H1 (cell line): ENCODE results near the gene TEKT1. TPM values are rescaled to one million over a fixed set of nuclear protein-coding genes. Genes with fewer than 3 reads are reported as not detected.

Experiments used
- CTCF ChIA-PET: fragments of 300-600 bp; sonication (Branson Sonifier 250); formaldehyde crosslinking; loops from one replicate; lab custom pipeline; 2021; ENCODE audit not compliant: partially characterized antibody; lab: Charles Lee
- POLR2A ChIA-PET: fragments of 300-600 bp; sonication (Branson Sonifier 250); formaldehyde crosslinking; loops from one replicate; lab custom pipeline; 2021; ENCODE audit warnings: inconsistent platforms; ENCODE audit not compliant: partially characterized antibody; lab: Charles Lee
- DNase-seq, 2 experiments: peaks; one replicate each; pipeline versions ENCODE4 v3.0.0 to v3.0.0-alpha.2; 2010 to 2022; ENCODE audit warnings: low spot score in 2 of 2, low read depth in 1 of 2, mixed read lengths in 1 of 2
- FAIRE-seq: peaks from 2 replicates; lab custom pipeline; 2011; peaks lifted over from hg19 to GRCh38; lab: Jason Lieb, UNC
- H2AFZ ChIP-seq: 2 replicates; pipeline ENCODE4 v1.8.1; 2012; ENCODE audit warnings: low read length, inconsistent platforms
- H2AK5ac ChIP-seq: 2 replicates; pipeline ENCODE4 v1.6.1; 2013; ENCODE audit warnings: low read depth, low read length
- H2BK120ac ChIP-seq: replicated peaks from 2 replicates; pipeline ENCODE3; 2013; ENCODE audit warnings: low read depth, low read length, inconsistent platforms
- H2BK12ac ChIP-seq: 2 replicates; pipeline ENCODE4 v1.6.1; 2013; ENCODE audit warnings: low read depth, low read length
- H2BK15ac ChIP-seq: 2 replicates; pipeline ENCODE4 v1.6.1; 2013; ENCODE audit warnings: low read length
- H2BK20ac ChIP-seq: 2 replicates; pipeline ENCODE4 v1.6.1; 2013; ENCODE audit warnings: low read length
- H2BK5ac ChIP-seq: 2 replicates; pipeline ENCODE4 v1.6.1; 2013; ENCODE audit warnings: low read depth, low read length
- H3K14ac ChIP-seq: 2 replicates; pipeline ENCODE4 v1.6.1; 2013; ENCODE audit warnings: inconsistent platforms; ENCODE audit not compliant: insufficient read length
- H3K18ac ChIP-seq: 2 replicates; pipeline ENCODE4 v1.6.1; 2013; ENCODE audit warnings: low read length; ENCODE audit errors: extremely low read depth
- H3K23ac ChIP-seq: 2 replicates; pipeline ENCODE4 v1.6.1; 2013; ENCODE audit warnings: inconsistent platforms; ENCODE audit not compliant: insufficient read length
- H3K23me2 ChIP-seq: 2 replicates; pipeline ENCODE4 v1.6.1; 2013; ENCODE audit warnings: low read depth, low read length
- H3K27ac ChIP-seq: 2 replicates; pipeline ENCODE4 v1.6.1; 2011; ENCODE audit warnings: low read depth, low read length, inconsistent platforms
- H3K27me3 ChIP-seq, 4 experiments: replicated peaks in 1 of 4; 1 replicate in 1 of 4; 2 replicates in 3 of 4; pipeline versions ENCODE4 v1.6.1 to v1.8.1; 2011 to 2013; ENCODE audit warnings: low read length in 3 of 4, mild to moderate bottlenecking in 3 of 4, inconsistent platforms in 2 of 4, mixed read lengths in 2 of 4, moderate library complexity in 1 of 4; ENCODE audit not compliant: control insufficient read depth in 3 of 4, insufficient read depth in 3 of 4; ENCODE audit errors: extremely low read depth in 1 of 4
- H3K36me3 ChIP-seq, 4 experiments: 2 replicates each; pipeline versions ENCODE4 v1.6.1 to v1.8.1; 2011 to 2013; ENCODE audit warnings: mild to moderate bottlenecking in 4 of 4, low read length in 3 of 4, moderate library complexity in 2 of 4, control low read depth in 1 of 4, inconsistent platforms in 1 of 4; ENCODE audit not compliant: insufficient read depth in 4 of 4, control insufficient read depth in 2 of 4
- H3K4ac ChIP-seq: replicated peaks from 2 replicates; pipeline ENCODE3; 2013; ENCODE audit warnings: low read length, low read depth, mixed read lengths, inconsistent platforms; ENCODE audit not compliant: insufficient read length
- H3K4me1 ChIP-seq, 4 experiments: replicated peaks in 1 of 4; 1 replicate in 1 of 4; 2 replicates in 3 of 4; pipeline versions ENCODE4 v1.6.1 to v1.8.1; 2011 to 2013; ENCODE audit warnings: low read length in 3 of 4, inconsistent platforms in 2 of 4, mixed read lengths in 1 of 4; ENCODE audit not compliant: insufficient read depth in 4 of 4, control insufficient read depth in 3 of 4
- H3K4me2 ChIP-seq, 2 experiments: 2 replicates each; pipeline versions ENCODE4 v1.6.1 to v1.8.1; 2011 to 2013; ENCODE audit warnings: low read depth in 2 of 2, low read length in 2 of 2, control low read depth in 1 of 2, inconsistent platforms in 1 of 2, mild to moderate bottlenecking in 1 of 2; ENCODE audit not compliant: insufficient read depth in 1 of 2
- H3K4me3 ChIP-seq, 4 experiments: fragments of 200-600, 300-600 bp in 1 of 4; sonication (generic), shearing (Covaris generic), sonication (Bioruptor Twin) in 1 of 4; 2 replicates each; pipeline versions ENCODE4 v1.5.1 to v1.8.1; 2011 to 2016; ENCODE audit warnings: low read length in 4 of 4, low read depth in 3 of 4, control low read depth in 2 of 4, inconsistent platforms in 2 of 4, mild to moderate bottlenecking in 2 of 4, mixed read lengths in 1 of 4, moderate library complexity in 1 of 4; ENCODE audit not compliant: insufficient read depth in 2 of 4; ENCODE audit errors: extremely low read depth in 1 of 4
- H3K56ac ChIP-seq: replicated peaks from 2 replicates; pipeline ENCODE3; 2013; ENCODE audit warnings: low read depth, mild to moderate bottlenecking, mixed read lengths, low read length, inconsistent platforms; ENCODE audit not compliant: insufficient read length
- H3K79me1 ChIP-seq: 2 replicates; pipeline ENCODE4 v1.6.1; 2013; ENCODE audit warnings: low read depth, low read length, control low read depth
- H3K79me2 ChIP-seq, 2 experiments: 2 replicates each; pipeline versions ENCODE4 v1.6.1 to v1.8.1; 2012 to 2013; ENCODE audit warnings: low read length in 2 of 2, mild to moderate bottlenecking in 2 of 2, inconsistent platforms in 1 of 2; ENCODE audit not compliant: insufficient read depth in 2 of 2, control insufficient read depth in 1 of 2
- H3K9ac ChIP-seq, 4 experiments: replicated peaks in 1 of 4; 1 replicate in 1 of 4; 2 replicates in 3 of 4; pipeline versions ENCODE4 v1.6.1 to v1.8.1; 2011 to 2013; ENCODE audit warnings: low read depth in 3 of 4, low read length in 3 of 4, control low read depth in 2 of 4, mild to moderate bottlenecking in 2 of 4, moderate library complexity in 2 of 4, inconsistent platforms in 1 of 4; ENCODE audit errors: extremely low read depth in 1 of 4
- H3K9me3 ChIP-seq, 2 experiments: 2 replicates each; pipeline versions ENCODE4 v1.6.1 to v1.8.1; 2012 to 2013; ENCODE audit warnings: mild to moderate bottlenecking in 2 of 2, moderate library complexity in 2 of 2, control low read depth in 1 of 2, inconsistent platforms in 1 of 2, low read depth in 1 of 2, low read length in 1 of 2, mixed read lengths in 1 of 2; ENCODE audit not compliant: insufficient read depth in 2 of 2
- H4K20me1 ChIP-seq, 2 experiments: replicated peaks in 1 of 2; 2 replicates each; pipeline versions ENCODE3 to v1.8.1; 2011 to 2013; ENCODE audit warnings: inconsistent platforms in 2 of 2, low read length in 2 of 2, mild to moderate bottlenecking in 1 of 2; ENCODE audit not compliant: insufficient read depth in 2 of 2, control insufficient read depth in 1 of 2
- H4K5ac ChIP-seq: 2 replicates; pipeline ENCODE4 v1.6.1; 2013; ENCODE audit warnings: low read length, low read depth, mixed read lengths, inconsistent platforms; ENCODE audit not compliant: insufficient read length
- H4K8ac ChIP-seq: 2 replicates; pipeline ENCODE4 v1.8.0; 2013; ENCODE audit warnings: mild to moderate bottlenecking, moderate library complexity, low read length, inconsistent platforms; ENCODE audit not compliant: insufficient read depth; ENCODE audit errors: extremely low read depth
- H4K91ac ChIP-seq: replicated peaks from 2 replicates; pipeline ENCODE3; 2013; ENCODE audit warnings: low read length, mixed read lengths, inconsistent platforms; ENCODE audit not compliant: insufficient read length
- CBX5 ChIP-seq: fragments of 300-800, 300-1000 bp; sonication (generic); IDR thresholded peaks from 2 replicates; pipeline ENCODE4 v1.7.1; 2016; ENCODE audit warnings: antibody characterized with exemption, low read length, low read depth
- CBX8 ChIP-seq: fragments of 300-800, 300-1000 bp; sonication (generic); IDR thresholded peaks from 2 replicates; pipeline ENCODE4 v1.7.1; 2016; ENCODE audit warnings: low read depth, low read length, borderline replicate concordance
- FOSL1 ChIP-seq: IDR thresholded peaks from 2 replicates; pipeline ENCODE4 v1.6.1; 2011; ENCODE audit warnings: mild to moderate bottlenecking, low read depth, low read length, moderate library complexity; ENCODE audit not compliant: insufficient read depth
- GABPA ChIP-seq: IDR thresholded peaks from 2 replicates; pipeline ENCODE4 v1.6.1; 2011; ENCODE audit warnings: mild to moderate bottlenecking, low read length, moderate library complexity, borderline replicate concordance; ENCODE audit not compliant: insufficient read depth
- HDAC6 ChIP-seq: IDR thresholded peaks from one replicate; pipeline ENCODE4 v1.7.1; 2012; ENCODE audit warnings: low read depth, mild to moderate bottlenecking, inconsistent platforms, low read length, moderate library complexity
- JUND ChIP-seq: IDR thresholded peaks from 2 replicates; pipeline ENCODE4 v1.6.1; 2011; ENCODE audit warnings: mild to moderate bottlenecking, improper control_type of control experiment, low read length
- KDM5A ChIP-seq: fragments of 200-600 bp; IDR thresholded peaks from 2 replicates; pipeline ENCODE4 v1.7.1; 2012; ENCODE audit warnings: mild to moderate bottlenecking, low read length, inconsistent platforms, mixed read lengths
- NRF1 ChIP-seq: IDR thresholded peaks from 2 replicates; pipeline ENCODE4 v1.6.1; 2011; ENCODE audit warnings: mild to moderate bottlenecking, low read depth, low read length, improper control_type of control experiment
- POLR2AphosphoS5 ChIP-seq: IDR thresholded peaks from 2 replicates; pipeline ENCODE4 v1.6.1; 2011; ENCODE audit warnings: low read depth, low read length
- SIN3A ChIP-seq, 2 experiments: IDR thresholded peaks in 1 of 2; conservative IDR thresholded peaks in 1 of 2; 2 replicates each; pipeline ENCODE4 v1.6.1; 2011 to 2012; ENCODE audit warnings: low read length in 2 of 2, improper control_type of control experiment in 1 of 2, low read depth in 1 of 2, mild to moderate bottlenecking in 1 of 2
- SIRT6 ChIP-seq: IDR thresholded peaks from one replicate; pipeline ENCODE4 v1.7.1; 2012; ENCODE audit warnings: low read length, inconsistent platforms
- SP2 ChIP-seq: IDR thresholded peaks from 2 replicates; pipeline ENCODE4 v1.6.1; 2012; ENCODE audit warnings: mild to moderate bottlenecking, low read length, inconsistent platforms
- SRF ChIP-seq: IDR thresholded peaks from 2 replicates; pipeline ENCODE4 v1.6.1; 2011; ENCODE audit warnings: mild to moderate bottlenecking, low read depth, low read length, moderate library complexity
- TAF7 ChIP-seq: optimal IDR thresholded peaks from 2 replicates; pipeline ENCODE3; 2011; ENCODE audit warnings: low read depth, mild to moderate bottlenecking, inconsistent platforms, low read length, moderate library complexity, borderline replicate concordance
- WGBS, 2 experiments: shearing (Covaris generic) in 1 of 2; methylation state at CpG; one replicate each; pipeline versions ENCODE4 v1.1.6 to v1.1.7; 2013 to 2015; ENCODE audit warnings: low lambda C conversion rate in 2 of 2, mixed read lengths in 2 of 2, inconsistent platforms in 1 of 2, low coverage in 1 of 2, missing lambda C conversion rate in 1 of 2; ENCODE audit not compliant: insufficient replicate concordance in 2 of 2, insufficient coverage in 1 of 2, insufficient read length in 1 of 2; ENCODE audit errors: extremely low coverage in 1 of 2, missing lambda C conversion rate in 1 of 2; 5-methylcytosine and 5-hydroxymethylcytosine counted together
- polyA plus RNA-seq, 7 experiments: library from polyadenylated mRNA; depleted of rRNA in 3 of 7; stranded (reverse) in 5 of 7; unstranded in 2 of 7; fragments of >200 nt in 5 of 7; fragments of 200-250 nt in 2 of 7; gene quantifications; 1 replicate in 5 of 7; 2 replicates in 1 of 7; 4 replicates in 1 of 7; pipeline versions ENCODE4 v1.2.1 to v1.2.3, GENCODE V29; 2011 to 2013; ENCODE audit warnings: missing spikeins in 2 of 7, mixed read lengths in 2 of 7
- total RNA-seq: library from RNA; stranded (reverse); fragmentation: NEBNext Ultra II Directional; extraction: Animal tissue kit (Norgen Biotek cat#: 25700); gene quantifications from 2 replicates; pipeline ENCODE4 v1.2.1, GENCODE V29; 2021
- TF ChIP-seq, protein P1 (sequence below): IDR thresholded peaks from 2 replicates; pipeline ENCODE4 v1.6.1; 2012; ENCODE audit warnings: inconsistent platforms

Gene TEKT1
- total and polyA plus RNA-seq, 2 of the 8 experiments (the other 6 are each of a cell fraction or from before 2014, with no cell fraction given), result not detected

DNA sequence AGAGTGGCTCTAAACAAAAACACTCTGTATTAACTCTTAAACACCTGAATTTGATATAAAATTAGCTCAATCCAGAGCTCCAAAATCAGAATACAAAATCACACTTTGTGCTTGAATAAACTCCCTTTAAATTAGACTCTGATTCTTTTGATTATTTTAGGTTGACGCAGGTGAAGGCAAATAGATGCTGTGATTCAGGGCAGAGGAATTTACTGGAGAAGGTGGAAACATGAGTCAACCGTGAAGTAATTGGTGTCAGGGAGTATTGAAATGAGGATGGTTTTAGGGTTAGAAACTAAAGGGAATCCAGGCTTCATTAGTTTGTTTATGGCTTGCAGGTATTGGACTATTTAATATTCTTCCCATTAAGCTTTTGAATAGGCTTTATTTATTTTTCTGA, 37.1 kb upstream of the TEKT1 start:
- POLR2A ChIA-PET, result no interaction called here
- Histone ChIP-seq H4K20me1 (no peaks in the 10 kb centered on the region), H3K9me3 (no peaks in the 10 kb centered on the region; a peak in 1 of 4 replicates), H2BK12ac (no peak overlapping the region), H3K79me2 (no peaks in the 10 kb centered on the region), H2BK15ac (no peak overlapping the region), H3K23ac (no peak overlapping the region), H3K79me1 (no peaks in the 10 kb centered on the region), H2AK5ac (no peak overlapping the region), H3K9ac (no peak overlapping the region), H3K14ac (no peak overlapping the region), H3K56ac (no peak overlapping the region), H4K91ac (no peak overlapping the region), H3K4me1 (no peaks in the 10 kb centered on the region), H2BK5ac (no peak overlapping the region), H3K27ac (no peak overlapping the region), H2BK20ac (no peak overlapping the region), H3K27me3 (no peaks in the 10 kb centered on the region), H3K36me3 (no peaks in the 10 kb centered on the region), H2BK120ac (no peak overlapping the region), H3K4me2 (no peak overlapping the region), H3K4ac (no peak overlapping the region), H3K18ac (no peak overlapping the region), H3K23me2 (no peaks in the 10 kb centered on the region), H4K5ac (no peak overlapping the region), H4K8ac (no peak overlapping the region), H3K4me3 (no peak overlapping the region), H2AFZ (no peak overlapping the region)
- DNase-seq (no peak), FAIRE-seq (no peak)
- 83% methylated on average over 2 of the region's 2 CpGs; no CpG with 5 or more reads in 1 of the 2 experiments for WGBS, 2 experiments
- CTCF ChIA-PET, result interaction anchor here (0.8 to 3.6 kb wide), 4 partner anchors 15 to 202 kb away, joined by 4 to 12 read pairs (median 4); no protein-coding TSS in a partner anchor
- TF ChIP-seq POLR2AphosphoS5, result no peak
- no peak for TF ChIP-seq SP2
- TF ChIP-seq JUND, result no peak
- no peak for TF ChIP-seq GABPA
- TF ChIP-seq SRF, result no peak
- no peak for TF ChIP-seq CBX5
- TF ChIP-seq, protein P1, sequence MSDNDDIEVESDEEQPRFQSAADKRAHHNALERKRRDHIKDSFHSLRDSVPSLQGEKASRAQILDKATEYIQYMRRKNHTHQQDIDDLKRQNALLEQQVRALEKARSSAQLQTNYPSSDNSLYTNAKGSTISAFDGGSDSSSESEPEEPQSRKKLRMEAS, result no peak
- TF ChIP-seq FOSL1, result no peak
- TF ChIP-seq CBX8, result no peak
- no peak for TF ChIP-seq SIN3A (conservative IDR thresholded peaks at IDR 0.05 in 1 of 2, IDR thresholded peaks at IDR 0.05 in 1 of 2; ENCODE audit: low read depth in 1 of 2, low read length in 2 of 2)
- no peak for TF ChIP-seq HDAC6
- TF ChIP-seq KDM5A, result no peak
- TF ChIP-seq TAF7, result no peak
- TF ChIP-seq NRF1, result no peak
- no peak for TF ChIP-seq SIRT6
